DND-41 (cell line): Measurements from ENCODE around the gene LYRM9.
A peak's percentile ranks its signal among the peaks of the same experiment; 100 is the strongest.

Experiments
- EZH2 ChIP-seq: IDR thresholded peaks from 3 replicates; pipeline ENCODE4 v1.6.1; 2012; ENCODE audit warnings: borderline replicate concordance, low read depth, mild to moderate bottlenecking, moderate library complexity, low read length, inconsistent platforms; ENCODE audit not compliant: severe bottlenecking
- TF ChIP-seq, protein P1 (sequence below): IDR thresholded peaks from 2 replicates; pipeline ENCODE4 v1.5.1; 2012; ENCODE audit warnings: borderline replicate concordance, low read length, moderate library complexity, mild to moderate bottlenecking; ENCODE audit not compliant: poor library complexity, severe bottlenecking; ENCODE audit errors: extremely low read depth

DNA sequence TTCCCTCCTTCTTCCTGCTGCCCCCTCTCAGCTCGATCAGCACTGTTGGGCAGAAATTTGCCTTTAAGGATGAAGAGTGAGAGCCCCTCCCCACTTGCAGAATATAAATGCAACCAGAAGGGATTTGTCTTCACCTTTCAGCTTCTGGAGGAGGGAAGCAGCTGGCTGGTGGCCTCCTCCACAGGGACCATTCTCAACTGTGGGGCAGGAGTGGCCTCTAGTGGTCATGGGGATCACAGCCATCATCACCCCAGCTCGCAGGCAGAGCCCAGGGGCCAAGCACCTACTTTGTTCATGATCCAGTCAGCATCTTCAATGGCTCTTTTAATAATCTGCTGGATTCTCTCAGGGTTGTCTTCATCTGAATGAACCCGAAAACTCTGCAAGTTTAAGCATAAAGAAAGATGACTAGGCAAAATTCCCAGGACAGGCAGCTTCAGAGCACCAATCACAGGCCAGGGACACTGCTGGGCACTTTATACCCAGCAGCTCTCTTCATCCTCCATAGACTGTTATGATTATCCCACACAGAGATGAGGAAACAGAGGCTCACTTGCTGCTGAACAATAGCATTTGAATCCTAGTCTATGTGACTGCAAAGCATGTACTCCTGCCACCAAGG lies 13.1 kb downstream of the LYRM9 start:
- TF ChIP-seq, protein P1, sequence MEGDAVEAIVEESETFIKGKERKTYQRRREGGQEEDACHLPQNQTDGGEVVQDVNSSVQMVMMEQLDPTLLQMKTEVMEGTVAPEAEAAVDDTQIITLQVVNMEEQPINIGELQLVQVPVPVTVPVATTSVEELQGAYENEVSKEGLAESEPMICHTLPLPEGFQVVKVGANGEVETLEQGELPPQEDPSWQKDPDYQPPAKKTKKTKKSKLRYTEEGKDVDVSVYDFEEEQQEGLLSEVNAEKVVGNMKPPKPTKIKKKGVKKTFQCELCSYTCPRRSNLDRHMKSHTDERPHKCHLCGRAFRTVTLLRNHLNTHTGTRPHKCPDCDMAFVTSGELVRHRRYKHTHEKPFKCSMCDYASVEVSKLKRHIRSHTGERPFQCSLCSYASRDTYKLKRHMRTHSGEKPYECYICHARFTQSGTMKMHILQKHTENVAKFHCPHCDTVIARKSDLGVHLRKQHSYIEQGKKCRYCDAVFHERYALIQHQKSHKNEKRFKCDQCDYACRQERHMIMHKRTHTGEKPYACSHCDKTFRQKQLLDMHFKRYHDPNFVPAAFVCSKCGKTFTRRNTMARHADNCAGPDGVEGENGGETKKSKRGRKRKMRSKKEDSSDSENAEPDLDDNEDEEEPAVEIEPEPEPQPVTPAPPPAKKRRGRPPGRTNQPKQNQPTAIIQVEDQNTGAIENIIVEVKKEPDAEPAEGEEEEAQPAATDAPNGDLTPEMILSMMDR: peak; percentile 83
- TF ChIP-seq EZH2: no peak
